ENCODE measurements around the gene MYH13.

MYH13 gene

DNA sequence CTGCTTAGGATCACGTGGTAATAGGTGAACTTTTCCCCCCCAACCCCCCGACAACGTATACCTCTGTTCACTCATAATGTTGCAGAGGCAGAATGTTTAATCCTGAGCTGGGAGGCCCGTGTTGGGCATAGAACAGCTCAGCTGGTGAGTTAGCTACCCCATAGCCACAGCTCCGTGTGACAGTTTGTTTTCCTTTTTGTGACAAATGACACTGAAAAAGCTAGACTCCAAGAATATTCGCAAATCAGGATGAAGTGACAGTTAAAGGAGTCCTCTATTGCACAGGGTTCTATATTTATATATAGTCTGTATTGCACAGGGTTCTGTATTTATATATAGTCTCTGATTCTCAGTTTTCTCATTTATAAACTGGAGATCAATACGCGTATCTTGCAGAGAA is 33.8 kb downstream of the MYH13 start:
- no peak for DNase-seq

DNA sequence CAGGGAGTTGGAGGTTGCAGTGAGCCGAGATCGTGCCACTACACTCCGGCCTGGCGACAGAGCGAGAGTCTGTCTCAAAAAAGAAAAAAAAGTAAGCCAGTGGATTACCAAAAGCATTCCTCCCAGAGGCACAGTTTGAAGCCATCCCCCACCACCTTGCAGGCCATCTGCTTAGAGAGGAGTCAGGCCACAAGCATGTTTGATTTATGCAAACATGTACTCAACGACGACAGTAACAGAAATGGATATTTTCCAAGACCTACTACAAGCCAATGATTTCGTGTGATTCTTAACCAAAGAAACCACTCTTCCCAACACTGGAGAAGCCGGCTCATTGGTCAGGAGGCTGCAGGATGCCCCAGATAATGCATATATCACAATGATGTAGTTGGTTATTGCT is 34.8 kb downstream of the MYH13 start:
- no peak for DNase-seq

DNA sequence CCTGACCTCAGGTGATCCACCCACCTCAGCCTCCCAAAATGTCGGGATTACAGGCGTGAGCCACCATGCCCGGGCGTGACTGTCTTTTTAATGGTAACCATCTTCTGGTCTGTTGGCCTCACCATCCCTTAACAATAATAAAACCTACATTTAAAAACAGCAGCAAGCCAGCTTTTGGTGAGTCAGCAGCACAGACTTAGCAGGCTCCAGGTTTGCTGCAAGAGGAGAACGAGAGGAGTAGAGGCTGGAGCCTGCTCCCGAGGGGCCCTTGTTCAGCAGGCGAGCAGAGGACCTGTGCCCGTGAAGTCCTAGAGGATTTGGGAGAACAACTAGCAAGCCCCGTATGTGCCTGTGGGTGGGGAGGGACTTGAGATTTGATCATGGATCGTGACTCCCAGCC is 35.7 kb downstream of the MYH13 start:
- no peak for DNase-seq

DNA sequence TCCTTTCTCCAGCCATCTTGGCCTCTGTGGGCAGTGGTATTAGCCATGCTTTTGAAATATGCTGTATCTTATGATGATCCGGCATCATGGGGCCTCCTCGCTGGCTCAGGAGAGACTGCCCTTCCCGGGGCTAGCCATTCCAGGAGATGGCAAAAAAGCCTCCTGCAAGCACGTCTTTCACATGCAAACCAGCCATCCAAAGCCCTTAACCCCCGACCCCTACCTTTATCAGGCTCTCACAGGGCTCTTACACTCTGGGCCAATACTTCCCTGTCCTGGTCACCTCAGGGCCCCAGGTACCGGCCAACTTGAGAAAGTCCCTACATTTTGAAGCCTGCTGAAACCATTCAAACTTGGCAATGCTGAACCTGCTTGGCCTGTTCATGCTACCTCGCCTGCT is 36.4 kb downstream of the MYH13 start:
- DNase-seq, result no peak

DNA sequence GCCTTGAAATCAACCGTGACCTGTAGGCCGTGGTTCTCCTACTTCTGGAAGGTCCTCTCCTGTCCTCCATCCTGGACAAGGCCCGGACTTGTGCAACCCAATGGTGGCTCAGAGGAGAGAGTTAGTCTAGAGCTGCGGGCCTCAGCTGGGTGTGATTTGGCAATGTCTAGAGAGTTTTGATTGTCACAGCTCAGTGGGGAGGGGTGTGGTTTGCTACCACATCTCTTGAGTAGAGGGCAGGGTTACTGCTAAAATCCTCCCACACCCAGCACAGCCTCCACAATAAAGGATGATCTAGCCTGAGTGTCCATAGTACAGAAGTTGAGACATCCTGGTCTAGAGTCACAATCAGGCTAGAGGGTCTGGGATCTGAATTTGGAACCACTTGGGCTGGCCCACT is 40.3 kb downstream of the MYH13 start:
- DNase-seq, result no peak

DNA sequence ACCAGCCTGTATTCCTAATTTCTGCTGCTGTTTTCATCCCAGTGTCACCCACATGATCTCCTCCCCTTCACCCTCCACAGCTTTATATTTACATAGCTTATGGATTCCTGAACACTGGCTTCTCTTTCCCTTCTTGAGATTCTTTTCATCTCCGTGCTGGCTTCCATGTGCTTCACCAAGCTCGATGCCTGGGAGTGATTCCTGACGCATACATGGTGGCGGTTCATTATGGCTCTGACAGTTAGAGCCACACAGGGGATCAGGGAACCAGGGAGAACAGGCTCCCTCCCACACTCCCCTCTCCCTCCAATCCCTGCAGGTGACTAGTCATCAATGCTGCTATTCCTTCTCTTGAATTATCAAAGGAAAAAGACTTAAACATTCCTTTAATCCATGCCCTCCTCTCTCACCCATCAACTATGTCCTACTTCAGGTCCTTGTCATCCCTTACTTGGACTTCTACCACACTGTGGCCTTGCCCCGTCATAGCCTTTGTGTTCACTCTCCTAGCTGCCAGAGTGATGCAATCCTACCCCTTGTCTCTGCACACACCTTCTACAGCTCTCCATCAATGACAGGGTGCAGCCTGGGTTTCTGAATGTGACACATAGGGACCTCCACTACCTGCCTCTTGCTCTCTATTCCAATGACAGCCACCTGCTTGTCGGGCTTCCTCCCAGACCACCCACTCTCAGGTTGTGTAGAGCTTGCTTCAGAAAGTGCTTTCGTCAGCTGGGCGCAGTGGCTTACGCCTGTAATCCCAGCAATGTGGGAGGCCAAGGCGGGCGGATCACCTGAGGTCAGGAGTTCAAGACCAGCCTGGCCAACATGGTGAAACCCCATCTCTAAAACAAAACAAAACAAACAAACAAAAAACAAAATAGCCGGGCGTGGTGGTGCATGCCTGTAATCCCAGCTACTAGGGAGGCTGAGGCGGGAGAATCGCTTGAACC is 43.6 kb downstream of the MYH13 start:
- no peak for DNase-seq

DNA sequence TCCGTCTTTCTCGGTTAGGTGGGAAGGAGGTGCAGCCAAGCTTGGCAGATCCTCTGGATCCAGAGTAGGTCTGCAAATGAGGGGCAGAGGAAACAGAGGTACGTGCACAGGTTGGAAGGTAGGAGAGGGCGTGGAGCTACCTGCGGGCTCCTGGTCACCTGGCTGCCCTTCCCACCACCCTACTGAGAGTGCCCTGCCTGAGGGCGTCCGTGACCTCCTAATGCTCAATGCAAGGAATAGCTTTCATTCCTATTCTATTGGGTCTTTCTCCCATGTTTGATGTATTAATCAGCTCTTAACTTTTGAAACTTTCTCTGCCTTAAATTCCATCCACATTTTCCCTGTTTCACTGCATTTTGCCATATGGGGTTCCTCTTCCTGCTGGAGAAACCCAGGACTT is 44.6 kb downstream of the MYH13 start:
- no peak for DNase-seq

DNA sequence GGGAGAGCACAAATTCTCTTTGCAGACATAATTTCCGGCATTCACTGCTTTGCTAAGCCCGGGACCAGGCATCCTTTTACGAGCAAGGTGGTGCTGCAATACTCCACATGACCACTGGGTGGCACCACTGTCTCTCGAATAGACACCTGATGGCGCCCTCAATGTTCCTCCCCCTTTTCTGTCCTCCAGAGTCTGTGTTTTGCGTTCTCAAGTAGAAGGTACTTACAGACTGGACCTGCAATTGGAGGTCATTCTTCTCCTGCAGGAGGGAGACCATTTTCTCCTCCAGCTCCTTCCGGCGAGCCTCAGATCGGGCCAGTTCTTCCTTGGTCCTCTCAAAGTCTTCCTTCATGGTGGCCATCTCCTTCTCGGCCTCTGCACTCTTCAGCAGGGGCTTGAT is 45.2 kb downstream of the MYH13 start:
- peak; percentile 56 to 89 for DNase-seq

DNA sequence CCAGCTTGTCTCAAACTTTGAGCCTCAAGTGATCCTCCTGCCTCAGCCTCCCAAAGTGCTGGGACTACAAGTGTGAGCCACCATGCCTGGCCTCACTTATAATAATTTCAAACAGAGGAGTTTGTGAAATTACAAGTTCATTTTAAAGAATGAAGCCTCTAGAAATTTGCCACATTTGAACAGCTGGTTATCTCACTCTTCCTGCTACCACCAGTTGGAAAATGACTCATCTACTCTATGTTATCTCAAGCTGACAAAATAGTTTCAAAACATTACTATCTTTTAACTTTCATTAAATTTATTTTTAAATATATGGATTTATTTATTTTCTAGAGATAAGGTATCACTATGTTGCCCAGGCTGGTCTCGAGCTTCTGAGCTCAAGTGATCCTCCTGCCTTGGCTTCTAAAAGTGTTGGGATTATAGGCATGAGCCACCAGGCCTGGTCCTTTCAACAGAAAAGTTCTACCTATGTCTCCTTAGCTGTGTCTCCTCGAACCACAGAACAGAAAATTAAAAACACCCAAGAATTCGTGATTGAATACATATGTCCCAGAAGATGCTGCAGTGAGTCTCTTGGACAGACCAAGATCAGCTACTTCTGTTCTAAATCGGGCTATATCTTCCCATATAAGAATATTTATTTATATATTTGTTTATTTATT is 47.6 kb downstream of the MYH13 start:
- DNase-seq, result no peak

DNA sequence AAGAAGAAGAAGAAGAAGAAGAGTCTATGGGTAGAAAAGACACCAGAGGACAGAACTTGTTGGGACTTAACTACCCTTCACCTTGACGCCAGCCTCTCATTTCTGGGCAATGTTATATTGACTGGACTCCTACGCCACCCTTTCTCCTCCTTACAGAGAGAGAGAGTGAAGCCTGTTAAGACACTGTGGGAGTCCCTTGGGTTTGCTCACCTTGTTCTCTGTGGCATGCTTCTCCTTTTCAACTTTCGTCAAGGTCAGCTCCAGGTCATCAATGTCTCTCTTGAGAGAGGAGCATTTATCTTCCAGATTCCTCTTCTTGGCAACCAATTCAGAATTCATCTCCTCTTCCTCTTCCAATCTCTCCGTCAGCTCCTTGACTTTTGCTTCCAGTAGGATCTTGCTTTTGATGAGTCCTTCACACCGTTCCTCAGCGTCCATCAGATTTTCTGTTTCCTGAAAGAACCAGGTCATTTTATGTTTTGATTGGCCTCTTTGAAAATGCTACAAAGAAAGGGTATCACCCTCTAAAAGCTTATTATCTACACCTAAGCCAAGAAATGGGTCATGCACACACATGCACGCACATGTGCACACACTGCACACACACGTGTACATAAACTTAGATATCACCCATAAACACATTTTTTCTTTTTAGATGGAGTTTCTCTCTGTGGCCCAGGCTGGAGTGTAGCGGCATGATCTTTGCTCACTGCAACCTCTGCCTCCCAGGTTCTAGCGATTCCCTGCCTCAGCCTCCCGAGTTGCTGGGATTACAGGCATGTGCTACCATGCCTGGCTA is 48.8 kb downstream of the MYH13 start:
- no peak for DNase-seq

DNA sequence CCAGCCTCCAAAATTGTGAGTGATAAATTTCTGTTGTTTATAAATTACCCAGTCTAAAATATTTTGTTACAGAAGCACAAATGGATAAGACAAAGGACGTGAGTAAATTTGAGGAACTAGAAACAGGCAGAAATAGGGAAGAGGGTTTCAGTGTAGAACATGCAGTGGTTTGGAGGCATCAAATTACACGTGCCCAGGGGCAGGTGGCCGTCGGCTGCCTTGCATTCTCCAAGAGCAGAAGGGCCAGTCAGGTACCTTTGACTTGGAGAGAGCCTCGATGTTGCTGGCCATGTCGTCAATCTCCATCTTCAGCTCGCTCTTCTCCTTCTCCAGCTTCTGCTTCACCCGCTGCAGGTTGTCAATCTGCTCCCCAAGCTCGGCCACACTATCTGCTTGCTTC is 54.3 kb downstream of the MYH13 start:
- no peak for DNase-seq

DNA sequence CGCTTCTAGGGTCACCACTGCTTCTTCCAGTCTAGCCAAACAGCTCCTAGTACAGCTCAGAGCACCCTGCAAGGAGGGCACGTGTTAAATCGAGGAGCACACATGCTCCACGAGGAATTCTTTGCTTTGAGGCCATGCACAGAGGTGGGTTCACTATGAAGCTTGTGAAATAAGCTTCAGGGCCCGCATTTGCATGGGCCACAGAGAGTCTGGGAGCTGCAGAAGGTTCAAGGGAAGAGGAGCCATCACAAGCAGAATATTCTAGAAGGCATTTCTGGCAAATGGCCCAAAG is 55.3 kb downstream of the MYH13 start:
- no peak for DNase-seq

DNA sequence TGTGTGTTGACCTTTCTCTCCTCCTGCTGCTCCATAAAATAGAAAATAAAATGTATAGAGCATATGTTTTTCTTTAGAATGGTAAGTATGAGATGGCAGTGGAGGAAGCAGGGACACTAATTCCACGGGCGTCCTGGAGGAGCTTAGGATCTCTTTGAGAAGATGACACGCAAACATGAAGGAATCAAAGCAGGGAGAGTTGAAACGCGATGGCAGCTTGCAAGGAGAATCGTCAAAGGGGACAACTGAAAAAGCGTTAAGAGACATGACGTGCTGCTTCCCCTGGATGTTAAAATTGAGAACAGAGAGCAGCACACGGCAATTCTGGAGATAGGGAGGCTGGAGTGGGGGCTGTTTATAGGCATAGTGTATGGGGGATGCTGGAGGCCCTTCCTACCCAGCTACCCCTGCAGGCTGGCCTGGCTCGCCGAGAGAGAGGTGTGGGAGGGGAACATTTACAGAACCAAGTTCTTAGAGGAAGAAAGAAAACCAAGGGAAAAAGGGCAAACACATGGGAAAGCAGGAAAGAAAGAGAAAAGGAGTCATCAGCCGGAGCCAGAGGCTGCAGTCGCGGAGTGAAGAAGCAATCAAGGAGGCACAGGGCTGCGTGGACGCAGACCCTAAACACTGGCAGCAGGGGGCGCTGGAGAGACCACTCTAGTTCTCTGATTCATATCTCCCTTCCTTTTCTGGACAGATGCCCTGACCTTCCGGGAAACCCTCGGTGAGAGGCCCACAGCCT is 55.8 kb downstream of the MYH13 start:
- DNase-seq, result no peak

DNA sequence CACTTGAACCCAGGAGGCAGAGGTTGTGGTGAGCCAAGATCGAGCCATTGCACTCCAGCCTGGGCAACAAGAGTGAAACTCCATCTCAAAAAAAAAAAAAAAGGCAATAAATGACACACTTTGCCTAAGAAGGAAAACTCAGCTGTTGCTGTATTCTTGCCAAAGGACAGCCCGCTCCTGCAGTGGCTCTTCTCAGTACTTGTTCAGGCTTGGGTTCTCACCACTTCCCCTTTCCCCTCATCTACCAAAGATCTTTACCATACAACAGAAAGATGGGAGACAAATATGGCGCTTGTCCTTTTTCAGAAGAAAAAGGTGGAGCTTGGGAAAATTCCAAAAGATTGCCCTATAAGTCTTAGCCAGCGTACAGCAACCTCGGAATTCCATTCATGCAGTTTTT is 58.5 kb downstream of the MYH13 start:
- DNase-seq, result no peak

DNA sequence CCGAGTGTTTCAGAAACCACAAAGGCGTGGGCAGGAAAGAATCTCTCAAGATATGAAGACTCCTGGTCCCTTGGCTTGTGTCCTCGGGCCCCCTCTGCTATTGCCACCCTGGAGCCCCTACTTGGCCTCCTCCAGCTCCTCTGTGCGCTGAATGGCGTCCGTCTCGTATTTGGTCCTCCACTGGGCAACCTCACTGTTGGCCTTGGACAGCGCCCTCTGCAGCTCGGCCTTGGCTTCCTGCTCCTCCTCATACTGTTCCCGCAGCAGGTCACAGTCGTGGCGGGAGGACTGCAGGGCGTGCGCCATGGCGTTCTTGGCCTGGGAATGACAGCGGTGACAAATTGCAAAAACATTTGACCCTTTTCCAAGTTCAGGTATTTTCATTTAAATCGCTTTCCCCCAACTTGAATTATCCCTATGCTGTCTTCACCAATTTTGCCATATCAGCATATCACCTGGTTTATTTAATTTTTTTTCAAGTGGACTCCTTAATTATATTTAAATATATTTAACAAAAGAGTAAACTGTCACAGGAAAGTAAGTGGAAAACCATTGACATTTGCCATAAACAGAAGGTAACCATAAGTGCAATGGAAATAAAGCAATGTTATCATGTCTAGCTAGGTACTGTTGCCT is 59.7 kb downstream of the MYH13 start:
- DNase-seq, result no peak

DNA sequence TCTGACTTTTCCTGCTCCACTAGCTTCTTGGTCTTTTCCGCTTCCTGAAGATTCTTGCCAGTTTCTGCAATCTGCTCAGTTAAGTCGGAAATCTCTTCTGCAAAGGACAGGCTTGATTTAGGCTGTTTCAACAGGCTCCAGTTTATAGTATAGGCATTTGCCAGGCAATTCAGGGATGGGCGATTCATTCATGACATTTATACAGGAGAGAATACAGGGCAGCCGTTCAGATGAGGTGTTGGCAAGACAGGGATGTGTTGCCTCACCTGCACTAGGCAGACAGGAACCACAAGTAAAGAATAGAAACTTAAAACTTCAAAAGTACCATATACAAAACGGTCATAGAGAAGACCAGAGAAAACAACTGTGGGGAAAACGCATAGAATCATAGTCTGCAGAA is 61.7 kb downstream of the MYH13 start:
- DNase-seq, result no peak

DNA sequence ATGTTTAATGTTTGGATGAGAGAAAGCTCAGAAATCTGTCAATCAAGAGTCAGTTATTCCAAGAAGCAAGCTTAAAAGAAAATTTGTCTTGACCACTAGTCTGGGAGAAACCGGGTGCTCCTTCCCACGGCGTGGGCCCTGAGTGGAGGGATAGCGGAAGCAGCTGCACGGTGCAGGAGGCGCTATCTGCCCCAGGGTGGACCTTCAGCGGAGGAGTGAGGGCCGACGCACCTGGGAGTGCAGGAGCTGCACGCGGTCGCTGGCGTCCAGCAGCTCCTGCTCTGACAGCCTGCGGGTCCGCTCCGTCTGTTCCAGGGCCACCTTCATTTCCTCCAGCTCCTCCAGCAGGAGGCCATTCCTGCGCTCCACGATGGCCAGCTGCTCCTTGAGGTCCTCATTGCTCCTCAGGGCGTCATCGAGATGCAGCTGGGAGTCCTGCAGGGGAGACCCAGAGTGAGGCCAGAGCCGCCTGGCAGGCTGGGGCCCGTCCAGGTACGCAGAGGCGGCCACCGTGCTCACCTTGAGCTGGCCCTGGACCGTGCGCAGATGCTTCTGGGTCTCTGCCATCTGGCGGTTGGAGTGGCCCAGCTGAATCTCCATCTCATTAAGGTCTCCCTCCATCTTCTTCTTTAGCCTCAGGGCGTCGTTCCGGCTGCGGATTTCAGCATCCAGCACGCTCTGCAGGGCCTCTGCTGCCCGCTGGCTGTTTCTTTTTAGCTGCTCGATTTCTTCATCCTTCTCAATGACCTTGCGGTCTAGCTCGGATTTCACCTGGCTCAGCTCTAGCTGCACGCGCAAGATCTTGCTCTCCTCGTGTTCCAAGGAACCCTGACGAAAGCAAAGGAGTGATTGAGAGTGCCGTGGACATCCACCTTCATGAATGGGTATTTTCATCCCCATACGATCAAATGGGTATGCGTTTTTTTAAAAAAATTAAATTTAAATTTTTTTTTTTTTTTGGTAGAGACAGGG is 63.5 kb downstream of the MYH13 start:
- no peak for DNase-seq

DNA sequence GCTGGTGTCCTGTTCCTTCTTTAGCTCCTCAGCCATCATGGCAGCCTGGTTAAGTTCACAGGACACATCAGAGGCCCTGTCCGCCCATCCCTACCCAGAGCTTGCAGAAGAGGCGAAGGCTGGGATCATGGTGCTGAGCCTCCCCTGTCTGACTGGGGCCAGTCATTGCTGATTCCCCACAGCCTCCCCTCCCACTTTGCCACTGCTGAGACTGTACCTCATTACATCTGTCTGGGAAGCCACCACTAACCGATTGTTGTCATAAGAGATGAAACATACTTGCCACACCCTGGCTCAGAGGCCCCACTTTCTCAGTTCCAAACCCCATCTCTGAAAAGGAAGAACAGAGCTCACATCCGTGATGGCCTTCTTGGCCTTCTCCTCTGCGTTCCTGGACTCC is 66.2 kb downstream of the MYH13 start:
- DNase-seq, result no peak

DNA sequence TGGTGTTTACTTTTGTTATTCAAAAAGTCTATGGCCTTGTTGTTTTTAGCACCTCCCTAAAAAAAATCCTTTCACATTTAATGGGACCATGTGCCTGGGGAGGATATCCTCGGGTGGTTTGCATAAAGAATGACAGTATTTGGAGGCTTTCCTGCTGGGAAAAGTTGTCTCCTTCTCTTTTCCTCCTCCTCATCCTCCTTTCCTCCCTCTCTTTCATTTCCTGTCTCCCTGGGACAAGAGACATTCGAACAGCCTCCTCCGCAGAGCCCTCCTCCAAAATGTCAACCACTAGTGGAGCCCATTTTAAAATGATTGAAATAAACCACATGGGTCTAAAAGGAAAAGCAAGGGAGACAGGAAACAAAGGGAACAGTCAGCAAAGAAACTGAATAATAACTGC is 67.4 kb downstream of the MYH13 start:
- DNase-seq, result no peak

DNA sequence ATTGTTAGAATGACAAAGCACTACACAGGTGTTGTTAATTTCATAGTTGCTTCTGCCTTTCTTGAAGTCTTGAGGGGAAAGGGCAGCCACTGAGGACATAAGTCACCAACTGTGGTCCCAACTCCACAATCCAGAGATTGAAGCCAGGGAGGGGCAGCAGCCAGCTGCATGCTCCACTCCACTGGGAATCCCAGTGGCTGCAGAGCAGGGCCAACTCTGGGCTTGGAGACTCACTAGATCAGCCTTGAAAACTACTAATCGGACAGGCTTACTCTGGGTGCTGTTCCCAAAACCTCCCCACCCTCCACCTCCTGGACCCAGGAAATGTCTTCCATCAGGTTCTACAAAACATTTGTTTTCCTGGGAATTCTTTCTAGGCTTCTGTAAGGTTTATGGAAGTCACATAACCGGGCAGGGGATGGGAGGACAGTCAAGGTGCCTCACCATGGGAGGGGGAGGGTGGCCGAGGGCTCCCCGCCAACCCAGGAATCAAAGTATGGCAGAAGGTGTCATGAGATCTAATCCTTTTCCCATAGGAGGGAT is 68.0 kb downstream of the MYH13 start:
- no peak for DNase-seq

DNA sequence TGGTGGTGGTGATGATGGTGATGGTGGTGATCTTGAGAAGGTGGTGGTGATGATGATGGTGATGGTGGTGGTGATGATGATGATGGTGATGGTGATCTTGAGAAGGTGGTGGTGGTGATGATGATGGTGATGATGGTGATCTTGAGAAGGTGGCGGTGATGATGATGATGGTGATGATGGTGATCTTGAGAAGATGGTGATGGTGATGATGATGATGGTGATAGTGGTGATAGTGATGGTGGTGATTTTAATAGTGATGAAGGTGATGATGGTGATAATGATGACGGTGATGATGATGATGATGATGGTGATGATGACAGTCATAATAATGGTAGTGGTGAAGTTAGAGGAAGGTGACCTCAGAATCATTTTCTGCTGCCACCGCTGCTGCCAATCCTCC is 75.1 kb downstream of the MYH13 start:
- DNase-seq, result no peak
